Glutamatergic neuron (in vitro differentiated cells): ENCODE measurements around the gene TEX264. TPM values are rescaled to one million over a fixed set of nuclear protein-coding genes. Genes with fewer than 3 reads are reported as not detected.

Experiments used
- DNase-seq: peaks from one replicate; pipeline ENCODE4 v3.0.0; 2022
- H3K27ac Mint-ChIP-seq: one replicate; pipeline ENCODE4 v1.8.0; 2020; ENCODE audit warnings: mild to moderate bottlenecking, mixed read lengths, inconsistent platforms; ENCODE audit not compliant: unreplicated experiment
- H3K27me3 Mint-ChIP-seq: one replicate; pipeline ENCODE4 v1.8.0; 2020; ENCODE audit warnings: mild to moderate bottlenecking, moderate library complexity, mixed read lengths, inconsistent platforms; ENCODE audit not compliant: unreplicated experiment
- H3K36me3 Mint-ChIP-seq: one replicate; pipeline ENCODE4 v1.8.0; 2020; ENCODE audit warnings: mild to moderate bottlenecking, mixed read lengths, inconsistent platforms; ENCODE audit not compliant: unreplicated experiment
- H3K4me1 Mint-ChIP-seq: one replicate; pipeline ENCODE4 v1.8.0; 2020; ENCODE audit warnings: mild to moderate bottlenecking, low read depth, mixed read lengths, inconsistent platforms; ENCODE audit not compliant: unreplicated experiment
- H3K4me3 Mint-ChIP-seq: one replicate; pipeline ENCODE4 v1.8.0; 2020; ENCODE audit warnings: mild to moderate bottlenecking, mixed read lengths, inconsistent platforms; ENCODE audit not compliant: unreplicated experiment
- H3K9me3 Mint-ChIP-seq: one replicate; pipeline ENCODE4 v1.8.0; 2020; ENCODE audit warnings: mild to moderate bottlenecking, moderate library complexity, mixed read lengths, inconsistent platforms; ENCODE audit not compliant: unreplicated experiment
- CTCF ChIP-seq: fragments of 200-600 bp; sonication (generic); IDR thresholded peaks from one replicate; pipeline ENCODE4 v1.5.0; 2021; ENCODE audit not compliant: partially characterized antibody, unreplicated experiment
- total RNA-seq: library from RNA; stranded (reverse); fragmentation: NEBNext Ultra II Directional; extraction: Animal tissue kit (Norgen Biotek cat#: 25700); gene quantifications from one replicate; pipeline ENCODE4 v1.2.1, GENCODE V29; 2021; ENCODE audit not compliant: unreplicated experiment

TEX264 gene
- total RNA-seq, 1 donor from 2014 or later: 13.2 TPM

- Mint-ChIP-seq H3K27me3 (peaks cover 10% of the 10 kb centered on the region), H3K36me3 (no peaks in the 10 kb centered on the region), H3K4me1 (peaks cover 25% of the 10 kb centered on the region), H3K4me3 (no peak overlapping the region), H3K27ac (no peak overlapping the region), H3K9me3 (peaks cover 10% of the 10 kb centered on the region)
- DNase-seq: no peak
- no peak for TF ChIP-seq CTCF
Measured at GRCh38 chr3:51722362-51722761, 51.3 kb downstream of the TEX264 start.

- Mint-ChIP-seq H3K4me1 (peaks cover 5% of the 10 kb centered on the region), H3K27ac (no peak overlapping the region), H3K9me3 (peaks cover 1% of the 10 kb centered on the region), H3K36me3 (no peaks in the 10 kb centered on the region), H3K27me3 (no peaks in the 10 kb centered on the region), H3K4me3 (no peak overlapping the region)
- no peak for DNase-seq
- no peak for TF ChIP-seq CTCF
Measured at GRCh38 chr3:51727500-51727899, 56.4 kb downstream of the TEX264 start.

GRCh38 chr3:51729042-51729633 is 58.1 kb downstream of the TEX264 start:
- H3K4me3 Mint-ChIP-seq: no peak overlapping the region
- DNase-seq: no peak
- H3K9me3 Mint-ChIP-seq: no peaks in the 10 kb centered on the region
- no peaks in the 10 kb centered on the region for H3K27me3 Mint-ChIP-seq
- TF ChIP-seq CTCF: no peak
- H3K4me1 Mint-ChIP-seq: peaks cover 5% of the 10 kb centered on the region
- H3K36me3 Mint-ChIP-seq: no peaks in the 10 kb centered on the region
- H3K27ac Mint-ChIP-seq: no peak overlapping the region

- no peak for DNase-seq
- TF ChIP-seq CTCF: no peak
- Mint-ChIP-seq H3K4me1 (peaks cover 6% of the 10 kb centered on the region), H3K4me3 (no peak overlapping the region), H3K9me3 (peaks cover 1% of the 10 kb centered on the region), H3K27me3 (no peaks in the 10 kb centered on the region), H3K36me3 (no peaks in the 10 kb centered on the region), H3K27ac (no peak overlapping the region)
Measured at GRCh38 chr3:51733859-51734571, 63.0 kb downstream of the TEX264 start.

GRCh38 chr3:51734572-51734907 is 63.5 kb downstream of the TEX264 start:
- no peak overlapping the region for H3K27ac Mint-ChIP-seq
- H3K4me1 Mint-ChIP-seq: peaks cover 6% of the 10 kb centered on the region
- no peak overlapping the region for H3K4me3 Mint-ChIP-seq
- H3K27me3 Mint-ChIP-seq: no peaks in the 10 kb centered on the region
- H3K36me3 Mint-ChIP-seq: no peaks in the 10 kb centered on the region
- TF ChIP-seq CTCF: no peak
- no peak for DNase-seq
- H3K9me3 Mint-ChIP-seq: peaks cover 1% of the 10 kb centered on the region
